Measurements from ENCODE around the gene CNKSR3. TPM values are rescaled to one million over a fixed set of nuclear protein-coding genes. Genes with fewer than 3 reads are reported as not detected.
"Not testable (repeated sequence)": the region's sequence is repeated elsewhere in the genome, so short reads cannot be mapped to it uniquely, and the experiment has no call there.

Gene CNKSR3
- polyA plus RNA-seq, 1 donor from 2014 or later, result 3.0 TPM

- no peak overlapping the region for H3K4me2 ChIP-seq (ENCODE audit: low read length)
- no peak overlapping the region for H3K9ac ChIP-seq (ENCODE audit: low read length)
- TF ChIP-seq RAD21 (conservative IDR thresholded peaks at IDR 0.05) (no peak), SMC3 (conservative IDR thresholded peaks at IDR 0.05; ENCODE audit: poor library complexity) (no peak), POLR2AphosphoS5 (IDR thresholded peaks at IDR 0.05) (no peak), MXI1 (conservative IDR thresholded peaks at IDR 0.05; ENCODE audit: poor library complexity, severe bottlenecking) (no peak), CTCF (IDR thresholded peaks at IDR 0.05; ENCODE audit: poor library complexity, severe bottlenecking) (no peak), TAF1 (IDR thresholded peaks at IDR 0.05; ENCODE audit: low read depth) (no peak), REST (IDR thresholded peaks at IDR 0.05; ENCODE audit: borderline replicate concordance) (no peak), EP300 (conservative IDR thresholded peaks at IDR 0.05; ENCODE audit: poor library complexity, severe bottlenecking) (no peak), EZH2 (IDR thresholded peaks at IDR 0.05; ENCODE audit: borderline replicate concordance, insufficient read depth, low read length, poor library complexity, severe bottlenecking) (no peak)
- no peaks in the 10 kb centered on the region for H4K20me1 ChIP-seq (ENCODE audit: insufficient read depth)
- H3K79me2 ChIP-seq (replicated peaks; ENCODE audit: insufficient read depth, low read length), result no peaks in the 10 kb centered on the region
- no peak overlapping the region for H3K4me3 ChIP-seq (ENCODE audit: low read length)
- no peak overlapping the region for H3K27ac ChIP-seq (ENCODE audit: low read length)
- H3K36me3 ChIP-seq (ENCODE audit: insufficient read depth, low read length), result no peaks in the 10 kb centered on the region
- no peaks in the 10 kb centered on the region for H3K9me3 ChIP-seq (ENCODE audit: low read length)
- H2AFZ ChIP-seq (ENCODE audit: low read depth, low read length), result no peak overlapping the region
- no peaks in the 10 kb centered on the region for H3K27me3 ChIP-seq (ENCODE audit: insufficient read depth, low read depth, low read length)
- no peaks in the 10 kb centered on the region for H3K9me2 ChIP-seq (ENCODE audit: insufficient read depth, low read length)
- no peaks in the 10 kb centered on the region for H3F3A ChIP-seq (ENCODE audit: insufficient read depth, low read length, poor library complexity, severe bottlenecking)
These were observed 33.1 kb upstream of the CNKSR3 start for GRCh38 chr6:154543628-154544027.

DNA sequence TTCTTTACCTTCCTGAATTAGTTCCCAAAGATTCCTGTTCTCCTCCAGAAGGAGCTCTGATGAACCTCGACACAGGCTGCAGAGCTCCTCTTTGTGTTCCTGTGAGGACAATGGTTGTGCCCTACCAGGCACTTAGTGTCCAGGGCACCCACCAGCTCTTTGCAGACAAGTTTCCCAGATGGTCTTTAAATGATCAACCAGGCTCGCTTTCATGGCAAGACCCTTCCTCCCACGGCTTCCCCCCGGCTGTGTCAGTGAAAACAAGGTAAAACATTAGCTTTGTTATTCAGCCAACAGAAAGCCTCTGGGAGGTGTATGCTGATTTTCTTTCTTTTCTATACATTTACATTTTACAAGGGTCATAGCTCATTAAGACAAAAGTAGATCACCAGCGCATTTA is 32.3 kb upstream of the CNKSR3 start:
- no peaks in the 10 kb centered on the region for H3K36me3 ChIP-seq (ENCODE audit: insufficient read depth, low read length)
- no peaks in the 10 kb centered on the region for H3F3A ChIP-seq (ENCODE audit: insufficient read depth, low read length, poor library complexity, severe bottlenecking)
- H4K20me1 ChIP-seq (ENCODE audit: insufficient read depth), result no peaks in the 10 kb centered on the region
- H3K79me2 ChIP-seq (replicated peaks; ENCODE audit: insufficient read depth, low read length), result no peaks in the 10 kb centered on the region
- H3K27ac ChIP-seq (ENCODE audit: low read length), result no peak overlapping the region
- no peaks in the 10 kb centered on the region for H3K9me2 ChIP-seq (ENCODE audit: insufficient read depth, low read length)
- H3K4me3 ChIP-seq (ENCODE audit: low read length), result no peak overlapping the region
- H3K9ac ChIP-seq (ENCODE audit: low read length), result no peak overlapping the region
- no peak overlapping the region for H3K4me2 ChIP-seq (ENCODE audit: low read length)
- TF ChIP-seq POLR2AphosphoS5 (IDR thresholded peaks at IDR 0.05) (no peak), RAD21 (conservative IDR thresholded peaks at IDR 0.05) (no peak), REST (IDR thresholded peaks at IDR 0.05; ENCODE audit: borderline replicate concordance) (no peak), SMC3 (conservative IDR thresholded peaks at IDR 0.05; ENCODE audit: poor library complexity) (no peak), MXI1 (conservative IDR thresholded peaks at IDR 0.05; ENCODE audit: poor library complexity, severe bottlenecking) (no peak), TAF1 (IDR thresholded peaks at IDR 0.05; ENCODE audit: low read depth) (no peak), EZH2 (IDR thresholded peaks at IDR 0.05; ENCODE audit: borderline replicate concordance, insufficient read depth, low read length, poor library complexity, severe bottlenecking) (no peak), CTCF (IDR thresholded peaks at IDR 0.05; ENCODE audit: poor library complexity, severe bottlenecking) (no peak), EP300 (conservative IDR thresholded peaks at IDR 0.05; ENCODE audit: poor library complexity, severe bottlenecking) (no peak)
- H3K27me3 ChIP-seq (ENCODE audit: insufficient read depth, low read depth, low read length), result no peaks in the 10 kb centered on the region
- H3K9me3 ChIP-seq (ENCODE audit: low read length), result no peaks in the 10 kb centered on the region
- H2AFZ ChIP-seq (ENCODE audit: low read depth, low read length), result no peak overlapping the region

DNA sequence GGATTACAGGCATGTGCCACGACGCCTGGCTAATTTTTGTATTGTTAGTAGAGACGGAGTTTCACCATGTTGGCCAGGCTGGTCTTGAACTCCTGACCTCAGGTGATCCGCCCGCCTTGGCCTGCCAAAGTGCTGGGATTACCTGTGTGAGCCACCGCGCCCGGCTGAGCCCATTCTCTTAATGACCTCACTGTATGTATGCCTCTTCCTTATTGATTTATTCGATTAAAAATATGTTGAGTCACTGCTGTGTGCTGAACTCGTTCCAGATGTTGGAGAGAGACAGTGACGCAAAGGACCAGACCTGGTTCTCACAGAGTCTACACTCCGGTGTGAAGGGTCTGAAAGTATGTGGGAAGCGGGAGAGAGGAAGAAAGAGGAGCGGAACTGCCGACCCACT is 31.4 kb upstream of the CNKSR3 start:
- H3K9me2 ChIP-seq (ENCODE audit: insufficient read depth, low read length); H3K9me3 ChIP-seq (ENCODE audit: low read length); H2AFZ ChIP-seq (ENCODE audit: low read depth, low read length); H3K4me3 ChIP-seq (ENCODE audit: low read length); H3K9ac ChIP-seq (ENCODE audit: low read length); H3F3A ChIP-seq (ENCODE audit: insufficient read depth, low read length, poor library complexity, severe bottlenecking); H3K79me2 ChIP-seq (replicated peaks; ENCODE audit: insufficient read depth, low read length); H3K4me2 ChIP-seq (ENCODE audit: low read length); H3K27ac ChIP-seq (ENCODE audit: low read length); H3K36me3 ChIP-seq (ENCODE audit: insufficient read depth, low read length); H4K20me1 ChIP-seq (ENCODE audit: insufficient read depth); H3K27me3 ChIP-seq (ENCODE audit: insufficient read depth, low read depth, low read length): not testable (repeated sequence)

All from neural cell (in vitro differentiated cells).